ENCODE data around the gene GPRIN3.

The GPRIN3 gene

DNA sequence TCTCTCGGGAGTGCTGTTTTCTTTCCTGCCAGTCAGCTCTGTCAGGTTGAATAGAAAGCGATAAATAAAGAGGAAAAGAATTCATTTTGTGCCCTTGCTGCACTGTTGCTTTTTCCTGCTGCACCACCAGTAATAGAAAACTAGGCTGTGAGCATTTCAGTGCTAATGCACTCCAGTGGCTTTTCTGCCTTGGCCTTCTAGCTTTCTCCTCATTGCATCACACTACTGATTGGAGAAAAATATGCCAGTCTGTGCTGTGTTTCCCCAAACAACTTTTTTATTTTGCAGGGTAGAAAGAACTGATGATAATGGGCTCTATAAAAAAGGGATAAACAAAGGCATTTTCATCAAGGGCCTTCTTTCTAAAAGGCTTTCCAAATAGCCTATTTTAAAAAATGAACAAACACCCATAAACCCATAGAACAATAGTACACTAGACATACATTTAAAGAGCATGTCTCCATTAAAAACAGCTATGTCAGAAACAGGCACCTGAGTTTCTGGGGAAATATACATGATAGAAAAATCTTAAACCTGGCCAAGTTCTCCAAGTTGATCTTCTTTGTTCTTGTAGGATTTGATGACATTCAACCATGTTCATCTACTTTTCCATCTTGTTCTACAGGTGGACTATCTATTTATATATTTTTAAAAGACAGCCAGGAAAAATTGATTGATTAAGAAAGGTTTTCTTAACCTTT lies 86.3 kb downstream of the GPRIN3 start:
- no peak for TF ChIP-seq CTCF (IDR thresholded peaks at IDR 0.05; ENCODE audit: low read depth, low read length, missing control alignments)
- H3K4me3 ChIP-seq (replicated peaks; ENCODE audit: low read depth, low read length), result no peak overlapping the region
- DNase-seq (ENCODE audit: extremely low read depth, low read depth), result no peak

GRCh38 chr4:89218587-89218986 lies 89.0 kb downstream of the GPRIN3 start:
- no peak overlapping the region for H3K4me3 ChIP-seq (replicated peaks; ENCODE audit: low read depth, low read length)
- no peak for TF ChIP-seq CTCF (IDR thresholded peaks at IDR 0.05; ENCODE audit: low read depth, low read length, missing control alignments)
- DNase-seq (ENCODE audit: extremely low read depth, low read depth), result no peak

DNA sequence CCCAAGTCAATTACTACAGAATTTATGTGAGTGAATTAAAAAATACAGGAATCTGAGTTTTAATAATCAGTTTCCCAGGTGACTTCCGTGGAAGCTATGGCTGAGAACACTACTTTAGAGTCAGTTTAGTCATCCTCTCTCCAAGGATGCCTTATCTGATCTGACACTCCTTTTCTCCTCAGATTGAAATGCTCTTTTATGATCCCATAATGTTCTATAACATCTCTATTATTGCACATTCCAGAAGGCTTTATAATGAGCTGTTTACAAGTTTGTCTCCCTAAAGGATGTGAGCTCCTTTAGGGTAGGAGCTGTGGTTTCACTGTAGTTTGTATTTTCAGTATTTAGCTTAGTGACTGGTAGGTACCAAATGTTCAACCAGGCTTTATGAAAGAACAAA lies 90.0 kb downstream of the GPRIN3 start:
- no peak for TF ChIP-seq CTCF (IDR thresholded peaks at IDR 0.05; ENCODE audit: low read depth, low read length, missing control alignments)
- no peak overlapping the region for H3K4me3 ChIP-seq (replicated peaks; ENCODE audit: low read depth, low read length)
- DNase-seq (ENCODE audit: extremely low read depth, low read depth), result no peak

DNA sequence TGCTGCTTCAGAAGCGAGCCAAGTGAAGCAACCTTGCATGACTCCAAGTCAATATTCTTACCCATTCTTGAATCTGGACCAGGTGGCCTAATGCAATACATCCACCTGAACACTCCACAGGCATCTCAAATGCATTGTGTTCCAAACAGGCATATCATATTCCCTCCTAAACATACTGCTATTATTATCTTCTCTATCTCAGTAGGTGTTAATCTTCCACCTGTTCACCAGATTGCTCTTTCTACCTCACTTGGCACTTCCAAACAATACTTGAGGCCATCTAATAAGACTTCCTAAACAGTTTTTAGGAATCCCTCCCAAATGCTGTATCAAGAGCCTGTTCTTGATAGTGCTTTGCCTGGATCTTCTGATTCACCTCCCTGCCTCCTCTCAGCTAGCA lies 90.7 kb downstream of the GPRIN3 start:
- no peak overlapping the region for H3K4me3 ChIP-seq (replicated peaks; ENCODE audit: low read depth, low read length)
- no peak for TF ChIP-seq CTCF (IDR thresholded peaks at IDR 0.05; ENCODE audit: low read depth, low read length, missing control alignments)
- no peak for DNase-seq (ENCODE audit: extremely low read depth, low read depth)

DNA sequence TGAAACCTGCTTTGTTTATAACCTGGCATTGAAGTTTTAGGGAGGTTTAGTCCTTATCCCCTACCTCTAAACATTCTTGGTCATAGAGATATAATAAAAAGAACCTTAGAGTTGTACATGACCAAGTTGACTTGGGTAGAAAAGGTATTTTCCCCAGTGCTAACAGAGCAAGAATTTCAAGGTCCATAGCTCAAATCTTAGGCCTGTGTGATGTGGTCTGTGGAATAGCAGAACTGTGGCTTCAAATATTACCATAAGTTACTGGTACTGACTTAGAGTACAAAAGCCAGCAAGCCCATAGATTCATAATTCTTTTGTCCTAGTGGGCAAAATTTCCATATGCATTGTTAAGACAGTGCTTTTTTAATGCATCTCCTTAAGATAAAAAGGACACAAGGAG lies 91.2 kb downstream of the GPRIN3 start:
- DNase-seq (ENCODE audit: extremely low read depth, low read depth), result no peak
- TF ChIP-seq CTCF (IDR thresholded peaks at IDR 0.05; ENCODE audit: low read depth, low read length, missing control alignments), result no peak
- H3K4me3 ChIP-seq (replicated peaks; ENCODE audit: low read depth, low read length), result no peak overlapping the region

- H3K4me3 ChIP-seq (replicated peaks; ENCODE audit: low read depth, low read length), result no peak overlapping the region
- no peak for DNase-seq (ENCODE audit: extremely low read depth, low read depth)
- no peak for TF ChIP-seq CTCF (IDR thresholded peaks at IDR 0.05; ENCODE audit: low read depth, low read length, missing control alignments)
Observed at GRCh38 chr4:89215736-89216135, 91.9 kb downstream of the GPRIN3 start.

- TF ChIP-seq CTCF (IDR thresholded peaks at IDR 0.05; ENCODE audit: low read depth, low read length, missing control alignments), result no peak
- H3K4me3 ChIP-seq (replicated peaks; ENCODE audit: low read depth, low read length), result no peak overlapping the region
- DNase-seq (ENCODE audit: extremely low read depth, low read depth), result no peak
Observed at GRCh38 chr4:89214308-89214707, 93.3 kb downstream of the GPRIN3 start.

Measured in HFF-Myc (cell line).